ENCODE data around the gene PPP1R3C. TPM values are rescaled to one million over a fixed set of nuclear protein-coding genes. Genes with fewer than 3 reads are reported as not detected.
A peak's percentile ranks its signal among the peaks of the same experiment; 100 is the strongest.

PPP1R3C gene
- 5.7 and 5.9 TPM in 2 replicates for total RNA-seq (2014; rRNA removed; shearing (Covaris generic))

DNA sequence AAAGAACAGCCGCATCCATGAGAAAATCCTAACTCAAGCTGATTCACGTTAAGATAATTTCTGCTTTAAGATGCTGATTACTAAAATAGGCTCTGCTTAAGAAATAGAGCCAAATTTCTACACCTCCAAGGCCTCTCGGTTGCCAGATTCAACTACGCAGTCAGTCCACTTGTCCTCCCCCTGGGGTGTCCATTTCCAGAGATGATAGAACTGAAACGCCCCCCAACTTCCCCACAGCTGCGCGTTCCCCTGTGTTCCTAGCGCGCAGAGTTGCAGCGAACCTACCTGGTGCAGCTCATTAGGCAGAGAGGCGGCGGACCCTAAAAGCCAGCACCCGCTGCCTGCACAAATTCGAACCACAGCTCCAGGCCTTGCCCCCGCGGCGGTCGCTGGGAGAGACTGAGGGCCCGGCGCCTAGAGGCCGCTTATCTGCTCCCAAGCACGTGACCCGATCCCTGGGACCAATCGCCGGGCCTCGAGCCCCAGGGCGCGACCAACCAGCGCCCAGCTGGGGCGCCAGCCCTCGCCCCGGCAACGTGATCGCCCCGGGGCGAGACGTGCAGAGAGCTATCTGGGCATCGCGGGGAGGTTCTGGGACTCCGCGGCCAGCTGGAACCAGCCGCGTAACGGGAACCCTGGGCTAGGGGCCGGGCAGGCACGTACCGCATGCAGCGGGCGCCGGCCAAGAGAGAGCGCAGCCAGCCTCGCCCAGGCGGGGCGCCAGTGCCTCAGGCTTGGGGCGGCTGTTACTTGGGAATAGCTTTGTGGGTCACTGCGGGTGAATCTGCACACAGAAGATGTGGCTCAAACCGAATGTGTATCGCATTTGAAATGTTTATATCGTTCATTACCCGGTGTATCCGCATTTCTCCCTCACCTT, at the start of gene PPP1R3C:
TSS of gene PPP1R3C (minus strand) at position 401 of the 880 bp plus-strand sequence. CDS start at position 299, 102 bp downstream.
- no peaks in the 10 kb centered on the region for H3K36me3 ChIP-seq
- H3K9me3 ChIP-seq (replicated peaks): no peaks in the 10 kb centered on the region
- H3K4me3 ChIP-seq: peak within 1 kb of the TSS; percentile 68
- peak; percentile 86 to 90 for DNase-seq
- H3K4me1 ChIP-seq: no peaks in the 10 kb centered on the region
- peak within 1 kb of the TSS; percentile 32 for H3K27ac ChIP-seq
- no peaks in the 10 kb centered on the region for H3K27me3 ChIP-seq

DNA sequence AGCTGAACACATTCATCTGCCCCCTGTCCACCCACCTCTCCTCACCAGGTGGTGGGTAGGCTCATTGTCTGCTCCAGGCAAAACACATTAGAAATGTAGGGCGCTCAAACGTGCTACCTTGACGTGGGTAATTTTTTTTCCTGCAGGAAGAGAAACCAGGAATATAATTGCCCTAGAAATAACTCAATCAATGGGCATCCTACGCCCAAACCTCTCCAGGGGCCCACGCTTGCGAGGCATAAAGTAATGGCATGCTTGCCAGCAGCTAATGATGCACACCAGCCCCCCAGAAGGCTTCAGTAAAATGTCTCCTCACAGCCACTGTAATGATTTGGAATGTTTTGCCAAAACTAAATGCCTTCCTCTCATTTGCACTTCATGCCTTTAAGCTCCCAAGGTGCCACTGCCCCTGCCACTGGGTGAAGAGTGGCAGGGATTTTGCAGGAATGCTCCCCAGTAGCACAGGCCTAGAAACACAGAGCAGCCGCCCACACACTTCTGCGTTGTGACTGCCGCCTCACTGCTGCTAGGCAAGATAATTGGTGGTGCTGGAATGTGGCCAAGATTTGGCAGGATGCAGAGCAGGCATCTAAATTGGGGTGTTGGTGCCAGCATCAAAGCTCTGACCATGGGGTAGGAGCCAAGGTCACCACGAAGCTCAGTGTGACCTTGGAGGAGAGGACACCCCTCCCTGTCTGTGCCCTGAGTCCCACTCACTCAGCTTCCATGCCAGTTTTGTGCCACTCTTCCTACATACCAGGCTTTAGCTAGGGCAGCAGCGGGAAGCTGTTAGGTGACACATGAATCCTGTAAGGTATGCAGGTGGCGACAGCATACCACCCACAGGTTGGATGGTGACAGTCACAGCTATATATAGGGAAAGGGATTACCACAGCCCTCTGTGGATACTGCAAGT, 48.7 kb upstream of the PPP1R3C start:
- H3K27me3 ChIP-seq: no peaks in the 10 kb centered on the region
- no peaks in the 10 kb centered on the region for H3K36me3 ChIP-seq
- no peak for DNase-seq
- H3K4me1 ChIP-seq: no peaks in the 10 kb centered on the region
- H3K9me3 ChIP-seq (replicated peaks): no peaks in the 10 kb centered on the region
- no peak overlapping the region for H3K27ac ChIP-seq
- H3K4me3 ChIP-seq: no peak overlapping the region

DNA sequence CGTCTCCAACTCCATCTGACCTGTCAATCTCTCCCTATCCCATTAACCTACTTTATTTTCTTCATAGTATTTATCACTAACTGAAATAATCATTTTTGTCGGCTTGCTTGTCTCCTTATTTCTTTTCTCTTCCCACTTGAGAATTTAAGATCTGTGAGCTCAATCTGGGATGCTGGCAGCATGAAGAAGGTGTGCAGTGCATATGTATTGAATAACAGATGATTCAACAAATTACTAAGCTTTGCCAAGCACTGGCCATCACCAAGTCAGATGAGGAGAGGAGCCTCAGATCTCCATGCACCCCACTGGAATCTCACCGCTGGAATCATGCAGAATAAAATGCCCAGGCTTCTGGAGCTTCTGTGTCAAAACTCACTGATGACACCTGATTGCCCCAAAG, 47.6 kb upstream of the PPP1R3C start:
- no peaks in the 10 kb centered on the region for H3K27me3 ChIP-seq
- no peaks in the 10 kb centered on the region for H3K4me1 ChIP-seq
- no peaks in the 10 kb centered on the region for H3K9me3 ChIP-seq (replicated peaks)
- no peak overlapping the region for H3K4me3 ChIP-seq
- H3K27ac ChIP-seq: no peak overlapping the region
- H3K36me3 ChIP-seq: no peaks in the 10 kb centered on the region
- no peak for DNase-seq

DNA sequence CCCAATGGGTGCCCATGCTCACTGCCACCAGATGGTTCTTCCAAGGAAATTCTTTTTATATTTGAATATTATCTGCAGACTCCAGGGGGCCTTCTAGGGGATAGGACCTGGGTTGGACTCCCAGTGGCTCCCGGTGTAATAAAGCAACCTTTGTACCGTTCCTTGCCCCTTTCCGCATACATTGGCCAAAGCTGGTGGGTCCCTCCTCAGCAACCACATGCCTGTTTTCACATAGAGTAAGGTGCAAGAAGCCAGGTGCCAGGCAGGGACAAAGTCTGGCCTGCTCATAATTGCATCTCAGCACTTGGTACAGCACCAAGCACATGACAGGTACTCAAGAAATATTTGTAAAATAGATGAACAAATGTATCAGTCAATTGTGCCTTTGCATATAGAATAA, 46.4 kb upstream of the PPP1R3C start:
- DNase-seq: no peak
- Histone ChIP-seq H3K9me3 (replicated peaks) (no peaks in the 10 kb centered on the region), H3K27ac (no peak overlapping the region), H3K4me3 (no peak overlapping the region), H3K4me1 (no peaks in the 10 kb centered on the region), H3K27me3 (no peaks in the 10 kb centered on the region), H3K36me3 (no peaks in the 10 kb centered on the region)

GRCh38 chr10:91677911-91678310, 45.0 kb upstream of the PPP1R3C start:
- Histone ChIP-seq H3K4me3 (no peak overlapping the region), H3K4me1 (no peaks in the 10 kb centered on the region), H3K27ac (no peak overlapping the region), H3K36me3 (no peaks in the 10 kb centered on the region), H3K27me3 (no peaks in the 10 kb centered on the region), H3K9me3 (replicated peaks) (no peaks in the 10 kb centered on the region)
- DNase-seq: no peak

DNA sequence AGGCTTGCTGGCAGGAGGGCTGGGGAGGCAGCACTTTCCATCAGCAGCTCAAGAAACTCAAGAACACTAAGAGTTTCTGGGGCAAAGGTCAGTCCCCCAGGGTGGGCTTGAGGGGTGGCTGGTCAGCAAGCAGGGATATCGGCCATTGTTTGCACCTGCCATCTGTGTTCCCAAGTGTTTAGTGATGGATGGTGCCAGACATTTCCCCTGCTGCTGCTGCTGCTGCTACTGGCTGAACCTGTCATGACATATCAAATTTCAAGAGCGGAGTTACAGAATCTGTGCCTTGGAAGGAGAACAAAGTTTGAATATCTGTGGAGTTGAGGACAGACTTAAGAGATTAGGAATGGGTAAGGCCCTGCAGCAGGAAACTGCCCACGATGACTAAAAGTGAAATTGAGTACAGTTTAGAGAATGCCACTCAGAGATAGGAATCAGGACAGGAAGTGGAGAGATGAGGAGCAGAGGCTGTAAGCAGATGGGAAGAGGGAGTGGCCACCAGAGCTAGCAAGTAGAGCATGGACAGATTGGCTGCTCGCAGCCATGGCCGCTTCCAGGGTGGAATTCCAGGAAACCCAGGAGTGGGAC, 39.2 kb upstream of the PPP1R3C start:
- Histone ChIP-seq H3K27me3 (no peaks in the 10 kb centered on the region), H3K27ac (peak overlapping the region; percentile 40; the same call in 1 of the 2 replicates), H3K9me3 (replicated peaks) (no peaks in the 10 kb centered on the region), H3K4me1 (peaks cover 6% of the 10 kb centered on the region; the same call in 1 of the 2 replicates), H3K36me3 (no peaks in the 10 kb centered on the region), H3K4me3 (peak overlapping the region; percentile 30)
- DNase-seq: peak; percentile 77 to 82

DNA sequence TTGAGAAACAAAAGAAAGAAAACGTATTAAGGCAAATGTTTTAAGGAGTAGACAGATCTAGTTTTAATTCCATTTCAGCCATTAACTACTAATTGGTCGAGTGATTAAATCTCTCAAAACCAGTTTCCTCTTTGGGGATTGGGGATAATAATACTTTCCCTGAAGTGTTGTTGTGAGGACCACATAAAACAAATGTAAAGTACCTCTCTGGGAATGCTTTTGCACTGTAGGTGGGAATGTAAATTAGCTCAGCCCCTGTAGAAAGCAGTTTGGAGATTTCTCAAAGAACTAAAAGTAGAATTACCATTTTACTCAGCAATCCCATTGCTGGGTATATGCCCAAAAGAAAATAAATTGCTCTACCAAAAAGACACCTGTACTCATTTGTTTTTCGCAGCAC, 36.0 kb upstream of the PPP1R3C start:
- no peaks in the 10 kb centered on the region for H3K9me3 ChIP-seq (replicated peaks)
- H3K27ac ChIP-seq: no peak overlapping the region
- no peak overlapping the region for H3K4me3 ChIP-seq
- peaks cover 6% of the 10 kb centered on the region; the same call in 1 of the 2 replicates for H3K4me1 ChIP-seq
- no peaks in the 10 kb centered on the region for H3K36me3 ChIP-seq
- H3K27me3 ChIP-seq: no peaks in the 10 kb centered on the region
- no peak for DNase-seq

DNA sequence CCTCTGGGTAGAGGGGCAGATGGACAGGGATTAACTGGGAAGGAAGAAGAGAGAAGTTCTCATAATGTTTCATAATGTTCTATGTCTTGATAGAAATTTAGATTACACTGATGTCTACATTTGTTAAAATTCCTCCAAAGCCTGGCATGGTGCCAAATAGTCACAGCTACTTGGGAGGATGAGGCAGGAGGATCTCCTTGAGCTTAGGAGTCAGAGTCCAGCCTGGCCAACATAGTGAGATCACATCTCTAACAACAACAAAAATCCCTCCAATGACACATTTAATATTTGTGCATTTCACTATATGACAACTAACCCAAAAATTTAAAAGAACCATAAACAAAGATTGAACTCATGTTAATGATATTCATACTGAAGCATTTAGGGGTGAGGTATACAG, 33.0 kb upstream of the PPP1R3C start:
- Histone ChIP-seq H3K9me3 (replicated peaks) (no peaks in the 10 kb centered on the region), H3K27ac (no peak overlapping the region), H3K4me3 (no peak overlapping the region), H3K4me1 (no peaks in the 10 kb centered on the region), H3K36me3 (no peaks in the 10 kb centered on the region), H3K27me3 (no peaks in the 10 kb centered on the region)
- no peak for DNase-seq

GRCh38 chr10:91664426-91664825, 31.6 kb upstream of the PPP1R3C start:
- no peaks in the 10 kb centered on the region for H3K9me3 ChIP-seq (replicated peaks)
- no peak overlapping the region for H3K4me3 ChIP-seq
- no peaks in the 10 kb centered on the region for H3K4me1 ChIP-seq
- H3K36me3 ChIP-seq: no peaks in the 10 kb centered on the region
- no peak for DNase-seq
- no peaks in the 10 kb centered on the region for H3K27me3 ChIP-seq
- H3K27ac ChIP-seq: no peak overlapping the region

DNA sequence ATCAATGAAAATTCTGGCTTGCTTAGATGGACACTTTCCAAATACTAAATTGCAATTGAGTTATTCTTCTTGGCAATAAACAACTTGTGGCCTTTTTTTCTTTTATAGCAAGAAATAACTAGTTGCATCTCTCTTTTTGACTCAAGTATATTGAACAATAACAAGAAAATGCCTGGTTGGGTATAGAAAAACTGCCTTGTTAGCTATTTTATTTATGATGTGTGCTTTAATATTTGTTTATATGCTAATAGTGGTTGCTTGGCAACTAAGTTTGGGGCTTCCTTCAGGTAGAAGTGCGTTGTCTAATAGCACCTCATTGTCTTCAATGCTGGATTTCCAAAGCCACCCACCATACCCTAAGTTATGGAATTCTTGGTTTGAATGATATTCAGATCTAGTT, 30.1 kb upstream of the PPP1R3C start:
- no peak for DNase-seq
- Histone ChIP-seq H3K36me3 (no peaks in the 10 kb centered on the region), H3K9me3 (replicated peaks) (no peaks in the 10 kb centered on the region), H3K27me3 (no peaks in the 10 kb centered on the region), H3K27ac (no peak overlapping the region), H3K4me1 (no peaks in the 10 kb centered on the region), H3K4me3 (no peak overlapping the region)

GRCh38 chr10:91653219-91653870, 20.5 kb upstream of the PPP1R3C start:
- no peak for DNase-seq
- Histone ChIP-seq H3K9me3 (replicated peaks) (no peaks in the 10 kb centered on the region), H3K27ac (no peak overlapping the region), H3K4me3 (no peak overlapping the region), H3K36me3 (no peaks in the 10 kb centered on the region), H3K27me3 (no peaks in the 10 kb centered on the region), H3K4me1 (no peaks in the 10 kb centered on the region)

DNA sequence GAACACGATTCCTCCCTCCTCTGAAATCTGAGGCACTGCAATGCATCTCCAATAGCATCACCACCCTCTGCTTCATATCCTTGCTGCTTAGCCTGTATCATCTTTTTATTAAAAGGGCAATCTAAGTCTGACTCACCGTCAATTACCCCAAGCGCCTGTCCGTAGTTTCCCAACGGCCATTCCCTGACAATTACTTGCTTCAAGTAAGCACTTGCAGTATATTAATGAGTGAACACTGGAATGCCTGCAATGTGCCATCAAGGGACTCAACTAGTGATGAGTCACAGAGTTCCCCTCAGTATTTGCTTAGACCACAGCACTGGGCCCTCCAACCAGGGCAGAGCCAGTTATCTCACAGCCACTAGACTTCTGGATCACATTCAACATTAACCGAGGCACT, 19.5 kb upstream of the PPP1R3C start:
- no peaks in the 10 kb centered on the region for H3K9me3 ChIP-seq (replicated peaks)
- no peak overlapping the region for H3K4me3 ChIP-seq
- no peaks in the 10 kb centered on the region for H3K36me3 ChIP-seq
- DNase-seq: peak; percentile 13 to 21
- H3K4me1 ChIP-seq: no peaks in the 10 kb centered on the region
- H3K27ac ChIP-seq: no peak overlapping the region
- no peaks in the 10 kb centered on the region for H3K27me3 ChIP-seq

DNA sequence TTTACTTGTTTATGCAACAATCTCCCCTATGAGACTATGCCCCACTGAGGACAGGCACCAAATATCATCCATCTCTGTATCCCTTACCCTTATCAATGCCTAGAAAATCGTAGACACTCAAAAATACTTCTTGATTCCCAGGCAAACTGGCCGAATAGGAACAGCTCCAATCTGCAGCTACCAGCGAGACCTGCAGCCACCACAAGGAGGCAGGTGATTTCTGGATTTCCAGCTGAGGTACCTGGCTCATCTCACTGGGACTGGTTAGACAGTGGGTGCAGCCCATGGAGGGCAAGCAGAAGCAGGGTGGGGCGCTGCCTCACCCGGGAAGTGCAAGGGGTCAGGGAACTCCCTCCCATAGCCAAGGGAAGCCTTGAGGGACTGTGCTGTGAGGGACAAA, 10.8 kb upstream of the PPP1R3C start:
- DNase-seq: no peak
- H3K27ac ChIP-seq: no peak overlapping the region
- no peaks in the 10 kb centered on the region for H3K27me3 ChIP-seq
- H3K9me3 ChIP-seq (replicated peaks): no peaks in the 10 kb centered on the region
- H3K4me3 ChIP-seq: no peak overlapping the region
- no peaks in the 10 kb centered on the region for H3K36me3 ChIP-seq
- no peaks in the 10 kb centered on the region for H3K4me1 ChIP-seq

Data from SJCRH30 (cell line).